AG09309 (cell line): ENCODE data around the gene ELAPOR2.

Experiments
- DNase-seq: peaks from one replicate; pipeline ENCODE4 v3.0.0-alpha.2; 2010; ENCODE audit warnings: low read depth
- H3K4me3 ChIP-seq: 2 replicates; pipeline ENCODE4 v1.5.1; 2011; ENCODE audit warnings: mild to moderate bottlenecking, low read depth, low read length, moderate library complexity; ENCODE audit not compliant: control insufficient read depth
- TF ChIP-seq, protein P1 (sequence below): IDR thresholded peaks from 2 replicates; pipeline ENCODE4 v1.5.1; 2011; ENCODE audit warnings: mild to moderate bottlenecking, low read depth, low read length, inconsistent platforms; ENCODE audit not compliant: insufficient read depth, control insufficient read depth; ENCODE audit errors: missing control alignments

The ELAPOR2 gene

DNA sequence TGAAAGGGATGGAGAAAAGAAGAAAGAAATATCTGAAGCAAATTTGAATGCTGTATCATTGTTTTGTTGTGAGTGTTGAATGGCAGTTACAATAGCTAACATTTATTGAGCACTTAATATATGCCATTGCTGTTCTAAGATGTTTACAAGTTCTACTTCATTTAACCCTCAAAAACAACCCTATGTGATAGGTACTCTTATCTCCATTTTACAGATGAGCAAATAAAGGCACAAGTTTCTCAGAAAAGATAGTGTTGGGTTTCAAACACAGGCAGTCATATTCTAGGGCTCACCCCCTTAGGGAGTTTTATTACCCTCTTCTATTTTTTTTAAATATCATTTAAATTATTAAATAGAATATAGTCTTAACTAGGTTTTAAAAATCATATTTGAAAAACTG, 8.3 kb upstream of the ELAPOR2 start:
- no peak overlapping the region for H3K4me3 ChIP-seq
- DNase-seq, result no peak
- TF ChIP-seq, protein P1, sequence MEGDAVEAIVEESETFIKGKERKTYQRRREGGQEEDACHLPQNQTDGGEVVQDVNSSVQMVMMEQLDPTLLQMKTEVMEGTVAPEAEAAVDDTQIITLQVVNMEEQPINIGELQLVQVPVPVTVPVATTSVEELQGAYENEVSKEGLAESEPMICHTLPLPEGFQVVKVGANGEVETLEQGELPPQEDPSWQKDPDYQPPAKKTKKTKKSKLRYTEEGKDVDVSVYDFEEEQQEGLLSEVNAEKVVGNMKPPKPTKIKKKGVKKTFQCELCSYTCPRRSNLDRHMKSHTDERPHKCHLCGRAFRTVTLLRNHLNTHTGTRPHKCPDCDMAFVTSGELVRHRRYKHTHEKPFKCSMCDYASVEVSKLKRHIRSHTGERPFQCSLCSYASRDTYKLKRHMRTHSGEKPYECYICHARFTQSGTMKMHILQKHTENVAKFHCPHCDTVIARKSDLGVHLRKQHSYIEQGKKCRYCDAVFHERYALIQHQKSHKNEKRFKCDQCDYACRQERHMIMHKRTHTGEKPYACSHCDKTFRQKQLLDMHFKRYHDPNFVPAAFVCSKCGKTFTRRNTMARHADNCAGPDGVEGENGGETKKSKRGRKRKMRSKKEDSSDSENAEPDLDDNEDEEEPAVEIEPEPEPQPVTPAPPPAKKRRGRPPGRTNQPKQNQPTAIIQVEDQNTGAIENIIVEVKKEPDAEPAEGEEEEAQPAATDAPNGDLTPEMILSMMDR, result no peak

DNA sequence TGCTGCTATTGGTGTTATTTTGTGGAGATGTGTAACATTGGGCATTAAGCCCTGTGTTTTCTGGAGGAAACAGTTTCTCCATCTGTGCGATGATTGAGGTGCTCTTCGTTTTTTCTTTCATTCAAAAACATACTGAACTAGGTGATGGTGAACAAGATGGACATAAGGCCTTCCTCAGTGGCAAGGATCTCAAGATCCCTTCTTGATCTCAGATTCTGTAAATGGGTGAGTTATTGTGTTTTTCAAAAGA, 759 bp upstream of the ELAPOR2 start:
- H3K4me3 ChIP-seq, result no peak overlapping the region
- TF ChIP-seq, protein P1, result no peak
- no peak for DNase-seq

DNA sequence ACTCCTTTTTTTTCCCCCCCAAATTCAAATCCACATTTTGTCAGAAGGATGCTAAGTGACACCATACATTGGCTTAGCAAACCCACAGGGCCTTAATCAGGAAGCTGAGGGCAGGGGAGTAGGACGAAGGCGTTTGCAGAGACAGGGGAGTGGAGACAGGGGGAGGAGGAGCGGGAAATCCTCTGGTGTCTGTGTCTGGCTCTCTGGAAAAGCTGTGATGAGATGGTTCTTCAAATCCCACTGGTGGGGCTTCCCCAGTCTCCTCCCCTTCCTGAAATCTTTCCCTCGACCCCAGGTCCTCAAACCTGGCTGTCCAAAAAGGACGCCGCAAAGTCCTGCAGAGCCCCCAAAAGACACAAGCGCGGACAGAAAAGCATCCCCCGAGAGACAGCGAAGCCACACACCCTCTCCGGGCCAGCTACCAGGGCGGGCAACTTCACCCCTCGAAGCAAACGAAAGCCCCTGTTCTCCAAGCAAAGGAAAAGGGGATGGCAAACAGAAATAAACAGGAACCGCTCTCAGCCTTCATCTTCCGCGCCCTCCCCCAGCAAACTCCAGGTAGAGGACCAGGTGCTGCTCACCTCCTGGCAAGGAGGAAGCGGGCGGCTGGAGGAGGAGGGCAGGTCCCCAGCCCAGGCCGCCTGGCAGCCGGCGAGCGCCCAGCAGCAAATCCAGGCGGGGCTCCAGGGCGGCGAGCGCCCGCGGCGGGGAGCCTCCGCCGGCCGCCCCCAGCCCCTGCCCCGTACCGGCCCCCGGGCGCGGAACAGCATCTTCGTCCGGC, 520 bp downstream of the ELAPOR2 start:
- H3K4me3 ChIP-seq, result peak overlapping the region; percentile 32
- no peak for DNase-seq
- TF ChIP-seq, protein P1, result no peak

DNA sequence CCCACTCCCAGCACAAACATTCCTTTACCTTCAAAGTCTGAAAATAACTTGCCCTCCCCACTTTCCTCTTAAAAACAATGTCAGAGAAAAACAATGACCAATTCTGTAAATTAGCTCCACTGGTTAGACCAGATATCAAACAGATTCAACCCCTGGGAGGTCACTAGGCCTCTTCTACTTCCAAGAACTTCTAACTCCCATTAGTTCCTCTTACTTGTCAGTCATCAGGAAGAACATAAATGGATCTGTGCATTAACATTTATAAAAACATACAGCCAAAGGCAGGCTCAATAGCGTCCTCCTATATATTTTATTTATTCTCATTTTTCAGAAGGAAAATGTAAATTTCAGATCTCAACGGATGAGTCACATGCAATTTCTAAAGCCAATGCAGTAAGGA, 2.2 kb downstream of the ELAPOR2 start:
- no peak overlapping the region for H3K4me3 ChIP-seq
- TF ChIP-seq, protein P1, result no peak
- DNase-seq, result no peak

DNA sequence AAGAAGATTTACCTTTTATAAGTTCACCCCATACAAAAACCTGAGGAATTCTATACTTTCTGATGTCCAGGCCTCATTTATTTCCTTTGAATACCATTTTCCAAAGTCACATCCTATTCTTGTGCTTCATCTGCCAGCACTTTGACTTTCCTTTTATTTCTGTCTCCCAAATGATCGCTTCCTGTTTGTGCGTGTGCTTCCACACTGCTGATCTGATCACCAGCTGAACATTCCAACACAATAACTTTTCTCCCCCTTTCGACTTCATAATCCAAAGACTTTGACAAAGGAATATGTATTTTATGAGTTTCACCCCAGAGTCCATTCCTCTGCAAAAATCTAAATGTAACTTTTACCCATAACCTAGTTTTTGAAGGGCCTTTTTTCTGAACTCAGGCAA, 3.1 kb downstream of the ELAPOR2 start:
- no peak overlapping the region for H3K4me3 ChIP-seq
- DNase-seq, result no peak
- TF ChIP-seq, protein P1, result no peak

DNA sequence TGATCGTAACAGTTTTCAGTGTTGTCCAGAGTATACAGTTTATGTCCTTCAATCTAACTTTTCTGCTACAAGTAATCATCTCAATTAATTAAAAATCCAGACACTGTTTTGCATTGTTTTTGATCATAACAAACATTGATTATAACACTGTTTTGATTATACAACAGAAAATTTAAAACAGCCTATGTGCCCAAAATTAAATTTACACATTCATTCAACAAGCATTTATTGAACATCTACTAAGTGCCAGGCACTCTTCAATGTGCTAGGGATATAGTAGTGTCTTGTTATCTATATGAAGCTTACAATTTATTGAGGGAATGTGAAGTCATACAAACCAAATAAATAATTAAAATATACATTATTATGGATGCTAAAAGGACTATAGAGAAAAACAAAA, 10.6 kb downstream of the ELAPOR2 start:
- DNase-seq, result no peak

More for the DNA sequence above, 10.6 kb downstream of the ELAPOR2 start:
- TF ChIP-seq, protein P1, result no peak
- H3K4me3 ChIP-seq, result no peak overlapping the region
